K562 (cell line): ENCODE results near the gene MTARC2. TPM values are rescaled to one million over a fixed set of nuclear protein-coding genes. Genes with fewer than 3 reads are reported as not detected.

Experiments used
- ATAC-seq: fragments of 200-7000 bp; cut with Tn5 transposase; 3 replicates; pipeline ENCODE4 v1.9.1; 2020; ENCODE audit warnings: moderate library complexity
- BruUV-seq: library from RNA; stranded (reverse); fragments of 400-500 nt; replicated peaks from 2 replicates; lab custom pipeline; 2021; lab: Mats Ljungman, UMichigan
- CTCF ChIA-PET: fragments of 300-600 bp; formaldehyde crosslinking; extraction: SDS; loops from one replicate; lab custom pipeline; 2021; ENCODE audit warnings: low intra/inter-chr PET ratio; lab: Yijun Ruan, JAX
- POLR2A ChIA-PET: fragments of 300-600, 350-650 bp; sonication (Branson Sonifier 250); formaldehyde crosslinking; extraction: SDS; loops from one replicate; lab custom pipeline; 2021; ENCODE audit warnings: antibody characterized with exemption, inconsistent platforms; lab: Yijun Ruan, JAX
- DNase-seq, 4 experiments: peaks; one replicate each; pipeline versions ENCODE4 v3.0.0 to v3.0.0-alpha.2; 2011 to 2018; ENCODE audit warnings: low spot score in 3 of 4, mixed read lengths in 3 of 4; ENCODE audit errors: extremely low read depth in 1 of 4
- FAIRE-seq: peaks from 2 replicates; lab custom pipeline; 2011; peaks lifted over from hg19 to GRCh38; lab: Jason Lieb, UNC
- H2AFZ ChIP-seq: 2 replicates; pipeline ENCODE4 v1.6.0; 2011; ENCODE audit warnings: low read depth, low read length, control low read depth, inconsistent platforms
- H3K27ac ChIP-seq: fragments of 200-600 bp; 3 replicates; pipeline ENCODE4 v1.8.0; 2011; ENCODE audit warnings: low read depth, mild to moderate bottlenecking, control low read depth, inconsistent platforms, low read length, moderate library complexity, mixed read lengths; ENCODE audit errors: extremely low read depth
- H3K27me3 ChIP-seq, 2 experiments: fragments of 300-600 bp in 1 of 2; 2 replicates in 1 of 2; 3 replicates in 1 of 2; pipeline versions ENCODE4 v1.6.0 to v1.8.0; 2011; ENCODE audit warnings: inconsistent platforms in 2 of 2, low read length in 2 of 2, mild to moderate bottlenecking in 1 of 2, mixed read lengths in 1 of 2, moderate library complexity in 1 of 2; ENCODE audit not compliant: control insufficient read depth in 2 of 2, insufficient read depth in 2 of 2
- H3K36me3 ChIP-seq: fragments of 300-600 bp; 3 replicates; pipeline ENCODE4 v1.8.0; 2011; ENCODE audit warnings: mild to moderate bottlenecking, low read length, inconsistent platforms; ENCODE audit not compliant: control insufficient read depth, insufficient read depth
- H3K4me1 ChIP-seq, 2 experiments: fragments of 200-600 bp in 1 of 2; replicated peaks in 1 of 2; 2 replicates in 1 of 2; 3 replicates in 1 of 2; pipeline versions ENCODE4 v1.5.1 to v1.8.0; 2011; ENCODE audit warnings: inconsistent platforms in 2 of 2, low read length in 2 of 2, mild to moderate bottlenecking in 1 of 2, mixed read lengths in 1 of 2, moderate library complexity in 1 of 2; ENCODE audit not compliant: control insufficient read depth in 2 of 2, insufficient read depth in 2 of 2
- H3K4me2 ChIP-seq: 2 replicates; pipeline ENCODE4 v1.6.1; 2011; ENCODE audit warnings: low read length, control low read depth, inconsistent platforms, mixed read lengths; ENCODE audit not compliant: insufficient read depth
- H3K4me3 ChIP-seq: fragments of 200-600 bp; sonication (generic), shearing (Covaris generic); 2 replicates; pipeline ENCODE4 v1.5.1; 2016; ENCODE audit warnings: control low read depth, inconsistent platforms
- H3K79me2 ChIP-seq: fragments of 200-600 bp; 3 replicates; pipeline ENCODE4 v1.8.0; 2011; ENCODE audit warnings: low read length, inconsistent platforms; ENCODE audit not compliant: control insufficient read depth, insufficient read depth
- H3K9ac ChIP-seq, 2 experiments: 2 replicates each; pipeline versions ENCODE4 v1.6.0 to v1.6.1; 2011; ENCODE audit warnings: low read depth in 2 of 2, low read length in 2 of 2, control low read depth in 1 of 2, inconsistent platforms in 1 of 2, mild to moderate bottlenecking in 1 of 2, mixed read lengths in 1 of 2; ENCODE audit not compliant: insufficient read depth in 1 of 2
- H3K9me1 ChIP-seq: one replicate; pipeline ENCODE4 v1.6.0; 2011; ENCODE audit warnings: inconsistent platforms, mild to moderate bottlenecking, low read length, moderate library complexity; ENCODE audit not compliant: control insufficient read depth, insufficient read depth
- H3K9me3 ChIP-seq: replicated peaks from 2 replicates; pipeline ENCODE4 v1.5.1; 2011; ENCODE audit warnings: low read depth, low read length, inconsistent platforms; ENCODE audit not compliant: control insufficient read depth, insufficient read depth
- H4K20me1 ChIP-seq: replicated peaks from 2 replicates; pipeline ENCODE4 v1.6.1; 2011; ENCODE audit warnings: low read length, inconsistent platforms, mixed read lengths; ENCODE audit not compliant: control insufficient read depth, insufficient read depth
- CBX3 ChIP-seq, 2 experiments: IDR thresholded peaks; 1 replicate in 1 of 2; 2 replicates in 1 of 2; pipeline ENCODE4 v1.6.1; 2012; ENCODE audit warnings: inconsistent platforms in 2 of 2, low read length in 2 of 2, borderline replicate concordance in 1 of 2, control low read depth in 1 of 2
- DPF2 ChIP-seq: fragments of 450-650 bp; IDR thresholded peaks from 2 replicates; pipeline ENCODE4 v1.6.1; 2016
- ETS2 ChIP-seq: IDR thresholded peaks from 2 replicates; pipeline ENCODE4 v1.6.1; 2016; ENCODE audit warnings: borderline replicate concordance, missing genetic modification characterization, mild to moderate bottlenecking, moderate library complexity, missing compliant biosample characterization; ENCODE audit not compliant: poor library complexity, severe bottlenecking
- FOXA1 ChIP-seq: fragments of 450-650 bp; IDR thresholded peaks from 2 replicates; pipeline ENCODE4 v1.6.1; 2016; ENCODE audit warnings: mild to moderate bottlenecking, borderline replicate concordance
- FOXJ2 ChIP-seq: fragments of 200-800 bp; sonication (Bioruptor generic); IDR thresholded peaks from 2 replicates; pipeline ENCODE4 v1.6.1; 2016; ENCODE audit warnings: missing genetic modification characterization, missing compliant biosample characterization
- FOXK2 ChIP-seq, 2 experiments: fragments of 450-650 bp; IDR thresholded peaks in 1 of 2; conservative IDR thresholded peaks in 1 of 2; 2 replicates each; pipeline ENCODE4 v1.6.1; 2016; ENCODE audit warnings: low read depth in 2 of 2, mild to moderate bottlenecking in 1 of 2
- KDM4B ChIP-seq, 2 experiments: fragments of 450-650 bp in 1 of 2; sonication (generic) in 1 of 2; IDR thresholded peaks; 2 replicates each; pipeline ENCODE4 v1.6.1; 2016 to 2017; ENCODE audit warnings: borderline replicate concordance in 2 of 2, antibody characterized with exemption in 1 of 2, low read depth in 1 of 2, mild to moderate bottlenecking in 1 of 2
- MCM5 ChIP-seq: fragments of 450-650 bp; IDR thresholded peaks from 2 replicates; pipeline ENCODE4 v1.6.1; 2016; ENCODE audit warnings: low read depth
- NFE2 ChIP-seq: IDR thresholded peaks from 2 replicates; pipeline ENCODE4 v1.6.1; 2014; ENCODE audit warnings: antibody characterized with exemption, low read depth
- RUNX1 ChIP-seq: sonication (generic); IDR thresholded peaks from 2 replicates; pipeline ENCODE4 v1.6.1; 2016; ENCODE audit warnings: antibody characterized with exemption, low read depth
- SMAD4 ChIP-seq: fragments of 250-450 bp; sonication (Bioruptor Pico); conservative IDR thresholded peaks from 2 replicates; pipeline ENCODE4 v1.8.0; 2021; ENCODE audit warnings: inconsistent platforms, mild to moderate bottlenecking, moderate library complexity
- TBP ChIP-seq: optimal IDR thresholded peaks from 2 replicates; pipeline ENCODE3; 2011; ENCODE audit warnings: low read depth, low read length, improper control_type of control experiment
- TCF7L2 ChIP-seq: fragments of 150-350 bp; IDR thresholded peaks from 2 replicates; pipeline ENCODE4 v1.6.1; 2016; ENCODE audit warnings: low read depth, mild to moderate bottlenecking, low read length, moderate library complexity
- TEAD1 ChIP-seq, 2 experiments: fragments of 450-650 bp in 1 of 2; sonication (generic) in 1 of 2; formaldehyde crosslinking; IDR thresholded peaks; 2 replicates each; pipeline versions ENCODE4 v1.4.0 to v1.8.0; 2020 to 2022; ENCODE audit warnings: mild to moderate bottlenecking in 2 of 2, missing genetic modification reagents in 1 of 2
- ZNF699 ChIP-seq: fragments of 250-450 bp; sonication (Bioruptor Pico); IDR thresholded peaks from 2 replicates; pipeline ENCODE4 v1.8.0; 2021; ENCODE audit warnings: mild to moderate bottlenecking, moderate library complexity; ENCODE audit not compliant: insufficient replicate concordance
- WGBS: fragments of 100-300 bp; shearing (Covaris generic); methylation state at CpG from one replicate; pipeline ENCODE4 v1.1.6; 2016; ENCODE audit warnings: low coverage, mixed read lengths; ENCODE audit not compliant: insufficient coverage; ENCODE audit errors: missing lambda C conversion rate; 5-methylcytosine and 5-hydroxymethylcytosine counted together
- in situ Hi-C: fragments of 300-500 bp; cut with MboI; formaldehyde crosslinking; loops from 4 replicates; pipeline ENCODE4 v1.15.0; 2018; ENCODE audit warnings: inconsistent platforms, mixed read lengths
- intact Hi-C: fragments of 100-400 bp; cut with micrococcal nuclease; formaldehyde crosslinking; loops from 2 replicates; pipeline ENCODE4 v1.14.2; 2022
- polyA plus RNA-seq, 8 experiments: library from polyadenylated mRNA; depleted of rRNA in 4 of 8; stranded (reverse) in 5 of 8; unstranded in 3 of 8; fragments of >200 nt; fragmentation: Nextera tagmentation in 2 of 8; fragmentation: Illumina TruSeq in 1 of 8; extraction: Ambion mirVana in 2 of 8; extraction: Trizol in 1 of 8; gene quantifications; 2 replicates each; pipeline versions ENCODE4 v1.2.1 to v1.2.3, GENCODE V29; 2011 to 2014; ENCODE audit warnings: inconsistent platforms in 1 of 8, missing spikeins in 1 of 8
- total RNA-seq, 7 experiments: library from RNA; depleted of rRNA in 6 of 7; stranded (reverse); fragments of >200 nt in 6 of 7; fragmentation: Illumina TruSeq in 2 of 7; extraction: Trizol in 2 of 7; gene quantifications; 2 replicates each; pipeline versions ENCODE4 v1.2.1 to v1.2.3, GENCODE V29; 2011 to 2021; ENCODE audit warnings: low replicate concordance in 1 of 7
- TF ChIP-seq, protein P1 (sequence below): IDR thresholded peaks from 2 replicates; pipeline ENCODE4 v1.6.1; 2014; ENCODE audit warnings: antibody characterized with exemption
- TF ChIP-seq, protein P2 (sequence below): IDR thresholded peaks from 2 replicates; pipeline ENCODE4 v1.6.1; 2012; ENCODE audit warnings: low read depth, low read length, improper control_type of control experiment, borderline replicate concordance
- TF ChIP-seq, protein P3 (sequence below): fragments of 250-450 bp; sonication (Bioruptor Pico); IDR thresholded peaks from 2 replicates; pipeline ENCODE4 v1.4.0; 2020; ENCODE audit warnings: borderline replicate concordance

MTARC2 gene
- total and polyA plus RNA-seq, 9 of the 15 experiments (the other 6 are each of a cell fraction or from before 2014, with no cell fraction given) = 0.03 to 0.35 TPM; not detected in 7

DNA sequence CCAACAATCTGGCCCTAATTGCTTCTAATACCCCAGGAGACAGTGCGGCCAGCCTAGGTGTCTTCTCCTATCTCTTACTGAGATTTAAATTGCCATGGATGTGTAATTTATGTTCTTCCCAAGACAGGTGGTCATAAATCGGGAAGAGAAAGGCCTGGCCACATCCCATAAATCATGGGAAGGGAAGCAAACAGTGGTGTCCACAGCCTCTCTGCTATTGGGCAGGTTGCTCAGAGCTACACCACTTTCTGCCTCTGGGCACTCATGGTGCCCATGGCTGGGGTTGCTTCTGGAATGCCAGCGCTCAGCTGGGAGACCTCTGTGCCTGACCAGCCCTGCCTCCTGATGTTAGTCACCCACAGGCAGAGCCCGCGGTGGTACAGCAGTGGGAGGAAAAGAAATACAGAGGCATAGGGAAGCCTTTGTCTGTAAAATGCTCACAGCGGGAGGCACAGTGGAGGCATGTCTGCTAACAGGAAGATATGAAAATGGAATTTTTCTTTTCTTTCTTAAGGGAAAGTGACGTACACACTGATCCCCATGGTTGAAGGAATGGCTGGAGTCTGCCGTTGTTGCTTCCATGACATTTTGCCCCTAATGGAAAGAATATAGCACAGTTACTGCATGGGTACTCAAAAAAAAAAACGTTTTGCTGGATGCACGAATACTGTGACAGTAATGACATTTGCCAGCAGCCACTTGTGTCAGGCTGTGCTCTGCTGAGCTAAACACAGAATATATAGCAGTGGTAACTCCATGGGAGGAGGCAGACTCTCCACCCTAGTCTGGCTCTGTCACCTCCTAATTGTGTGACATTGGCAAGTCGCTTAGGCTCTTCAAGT, 60.4 kb downstream of the MTARC2 start:
- no peak for ATAC-seq
- H3K79me2 ChIP-seq = no peaks in the 10 kb centered on the region
- no peaks in the 10 kb centered on the region for H3K36me3 ChIP-seq
- no peaks in the 10 kb centered on the region for H3K9me1 ChIP-seq
- H3K27me3 ChIP-seq = peaks cover 2 to 20% of the 10 kb centered on the region in 2 experiments; a peak in 3 of 5 replicates
- no TSS peak for BruUV-seq
- ChIA-PET CTCF (no interaction called here), POLR2A (no interaction called here)
- no peak overlapping the region for H3K4me2 ChIP-seq
- no peak overlapping the region for H3K9ac ChIP-seq
- no peaks in the 10 kb centered on the region for H3K9me3 ChIP-seq
- no peak overlapping the region for H3K27ac ChIP-seq
- no peak overlapping the region for H3K4me3 ChIP-seq
- no peak overlapping the region for H2AFZ ChIP-seq
- WGBS = under 1% methylated on average over 11 of the region's 11 CpGs
- intact Hi-C loops (no loop called here), in situ Hi-C loops (no loop called here)
- DNase-seq = no peak
- H3K4me1 ChIP-seq = peaks cover 2 to 4% of the 10 kb centered on the region in 2 experiments; a peak in 3 of 5 replicates
- H4K20me1 ChIP-seq = 0 out of 2 replicates have a peak, but pooled peaks cover 2% of the 10 kb centered on the region
- no peak for FAIRE-seq
- TF ChIP-seq TCF7L2 (no peak), SMAD4 (CRISPR knock-in tag) (no peak), CBX3 (IDR thresholded peaks at IDR 0.05; ENCODE audit: borderline replicate concordance in 1 of 2, low read length in 2 of 2) (no peak), KDM4B (IDR thresholded peaks at IDR 0.05; ENCODE audit: borderline replicate concordance in 2 of 2, low read depth in 1 of 2) (no peak), TBP (no peak), DPF2 (no peak), FOXJ2 (no peak), ETS2 (tag) (no peak), TEAD1 (CRISPR knock-in tag; IDR thresholded peaks at IDR 0.05) (no peak), FOXK2 (conservative IDR thresholded peaks at IDR 0.05 in 1 of 2, IDR thresholded peaks at IDR 0.05 in 1 of 2; ENCODE audit: low read depth in 2 of 2) (no peak), NFE2 (no peak), FOXA1 (no peak), MCM5 (no peak), RUNX1 (no peak), ZNF699 (CRISPR knock-in tag) (no peak)
- TF ChIP-seq, protein P1, sequence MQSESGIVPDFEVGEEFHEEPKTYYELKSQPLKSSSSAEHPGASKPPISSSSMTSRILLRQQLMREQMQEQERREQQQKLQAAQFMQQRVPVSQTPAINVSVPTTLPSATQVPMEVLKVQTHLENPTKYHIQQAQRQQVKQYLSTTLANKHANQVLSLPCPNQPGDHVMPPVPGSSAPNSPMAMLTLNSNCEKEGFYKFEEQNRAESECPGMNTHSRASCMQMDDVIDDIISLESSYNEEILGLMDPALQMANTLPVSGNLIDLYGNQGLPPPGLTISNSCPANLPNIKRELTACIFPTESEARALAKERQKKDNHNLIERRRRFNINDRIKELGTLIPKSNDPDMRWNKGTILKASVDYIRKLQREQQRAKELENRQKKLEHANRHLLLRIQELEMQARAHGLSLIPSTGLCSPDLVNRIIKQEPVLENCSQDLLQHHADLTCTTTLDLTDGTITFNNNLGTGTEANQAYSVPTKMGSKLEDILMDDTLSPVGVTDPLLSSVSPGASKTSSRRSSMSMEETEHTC = no peak
- TF ChIP-seq, protein P2, sequence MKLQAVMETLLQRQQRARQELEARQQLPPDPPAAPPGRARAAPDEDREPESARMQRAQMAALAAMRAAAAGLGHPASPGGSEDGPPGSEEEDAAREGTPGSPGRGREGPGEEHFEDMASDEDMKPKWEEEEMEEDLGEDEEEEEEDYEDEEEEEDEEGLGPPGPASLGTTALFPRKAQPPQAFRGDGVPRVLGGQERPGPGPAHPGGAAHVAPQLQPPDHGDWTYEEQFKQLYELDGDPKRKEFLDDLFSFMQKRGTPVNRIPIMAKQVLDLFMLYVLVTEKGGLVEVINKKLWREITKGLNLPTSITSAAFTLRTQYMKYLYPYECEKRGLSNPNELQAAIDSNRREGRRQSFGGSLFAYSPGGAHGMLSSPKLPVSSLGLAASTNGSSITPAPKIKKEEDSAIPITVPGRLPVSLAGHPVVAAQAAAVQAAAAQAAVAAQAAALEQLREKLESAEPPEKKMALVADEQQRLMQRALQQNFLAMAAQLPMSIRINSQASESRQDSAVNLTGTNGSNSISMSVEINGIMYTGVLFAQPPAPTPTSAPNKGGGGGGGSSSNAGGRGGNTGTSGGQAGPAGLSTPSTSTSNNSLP = no peak
- TF ChIP-seq, protein P3, sequence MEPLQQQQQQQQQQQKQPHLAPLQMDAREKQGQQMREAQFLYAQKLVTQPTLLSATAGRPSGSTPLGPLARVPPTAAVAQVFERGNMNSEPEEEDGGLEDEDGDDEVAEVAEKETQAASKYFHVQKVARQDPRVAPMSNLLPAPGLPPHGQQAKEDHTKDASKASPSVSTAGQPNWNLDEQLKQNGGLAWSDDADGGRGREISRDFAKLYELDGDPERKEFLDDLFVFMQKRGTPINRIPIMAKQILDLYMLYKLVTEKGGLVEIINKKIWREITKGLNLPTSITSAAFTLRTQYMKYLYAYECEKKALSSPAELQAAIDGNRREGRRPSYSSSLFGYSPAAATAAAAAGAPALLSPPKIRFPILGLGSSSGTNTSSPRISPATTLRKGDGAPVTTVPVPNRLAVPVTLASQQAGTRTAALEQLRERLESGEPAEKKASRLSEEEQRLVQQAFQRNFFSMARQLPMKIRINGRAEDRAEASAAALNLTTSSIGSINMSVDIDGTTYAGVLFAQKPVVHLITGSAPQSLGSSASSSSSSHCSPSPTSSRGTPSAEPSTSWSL = no peak
